CD4-positive, alpha-beta T cell (primary cell): ENCODE measurements around the gene NUBPL. TPM values are rescaled to one million over a fixed set of nuclear protein-coding genes. Genes with fewer than 3 reads are reported as not detected.
"Not testable (repeated sequence)": the region's sequence is repeated elsewhere in the genome, so short reads cannot be mapped to it uniquely, and the experiment has no call there.

Experiments used
- ATAC-seq: fragments of 200-7000 bp; cut with Tn5 transposase; one replicate; pipeline ENCODE4 v1.10.0; 2022; ENCODE audit warnings: mild to moderate bottlenecking; ENCODE audit not compliant: poor library complexity
- CTCF ChIA-PET: fragments of 350-600 bp; sonication (Branson Sonifier 250); formaldehyde crosslinking; loops from one replicate; lab custom pipeline; 2021; ENCODE audit warnings: antibody characterized with exemption, inconsistent platforms; lab: Charles Lee
- POLR2A ChIA-PET: fragments of 350-600 bp; sonication (Branson Sonifier 250); formaldehyde crosslinking; loops from one replicate; lab custom pipeline; 2021; ENCODE audit warnings: antibody characterized with exemption, inconsistent platforms; lab: Charles Lee
- DNase-seq, 14 experiments: peaks; one replicate each; pipeline ENCODE4 v3.0.0-alpha.2; 2013 to 2020; ENCODE audit warnings: mixed read lengths in 2 of 14
- H3K27ac ChIP-seq, 2 donors: one replicate each; pipeline versions ENCODE4 v1.5.1 to v1.7.0; 2013; ENCODE audit warnings: low read length in 2 of 2, low read depth in 1 of 2, mild to moderate bottlenecking in 1 of 2
- H3K27me3 ChIP-seq, 2 experiments: 1 replicate in 1 of 2; 2 replicates in 1 of 2; pipeline versions ENCODE4 v1.6.1 to v1.7.0; 2013; ENCODE audit warnings: low read length in 2 of 2, control low read depth in 1 of 2, mild to moderate bottlenecking in 1 of 2, moderate library complexity in 1 of 2; ENCODE audit not compliant: insufficient read depth in 2 of 2, control insufficient read depth in 1 of 2
- H3K36me3 ChIP-seq: one replicate; pipeline ENCODE4 v1.6.1; 2013; ENCODE audit warnings: low read length, control low read depth; ENCODE audit not compliant: insufficient read depth
- H3K4me1 ChIP-seq: one replicate; pipeline ENCODE4 v1.6.1; 2013; ENCODE audit warnings: low read length, control low read depth; ENCODE audit not compliant: insufficient read depth
- H3K4me3 ChIP-seq: one replicate; pipeline ENCODE4 v1.5.1; 2013; ENCODE audit warnings: mild to moderate bottlenecking, low read length, moderate library complexity
- H3K9me3 ChIP-seq, 2 experiments: 1 replicate in 1 of 2; 2 replicates in 1 of 2; pipeline versions ENCODE4 v1.6.1 to v1.7.0; 2013; ENCODE audit warnings: low read length in 2 of 2, mild to moderate bottlenecking in 2 of 2, control low read depth in 1 of 2, moderate library complexity in 1 of 2; ENCODE audit not compliant: control insufficient read depth in 1 of 2, insufficient read depth in 1 of 2
- H3K27ac Mint-ChIP-seq: one replicate; pipeline ENCODE4 v1.8.0; 2020; ENCODE audit warnings: mixed read lengths
- H3K27me3 Mint-ChIP-seq: one replicate; pipeline ENCODE4 v1.8.0; 2021; ENCODE audit warnings: mixed read lengths
- H3K36me3 Mint-ChIP-seq: one replicate; pipeline ENCODE4 v1.8.0; 2021; ENCODE audit warnings: low read depth, mixed read lengths
- H3K4me1 Mint-ChIP-seq: one replicate; pipeline ENCODE4 v1.8.0; 2021; ENCODE audit warnings: low read depth, mixed read lengths
- H3K4me3 Mint-ChIP-seq: one replicate; pipeline ENCODE4 v1.8.0; 2020; ENCODE audit warnings: mild to moderate bottlenecking, mixed read lengths
- H3K9me3 Mint-ChIP-seq: one replicate; pipeline ENCODE4 v1.8.0; 2020; ENCODE audit warnings: mixed read lengths
- CTCF ChIP-seq: fragments of 200-600 bp; IDR thresholded peaks from one replicate; pipeline ENCODE4 v1.8.0; 2022; ENCODE audit warnings: antibody characterized with exemption, mild to moderate bottlenecking
- intact Hi-C, 2 experiments: fragments of 100-400 bp; cut with DNase I in 1 of 2; cut with micrococcal nuclease in 1 of 2; formaldehyde crosslinking; loops; one replicate each; pipeline versions ENCODE4 v1.15.1 to v1.9.0; 2023 to 2025; cut with DNase I, micrococcal nuclease
- total RNA-seq, 174 experiments: library from RNA in 2 of 174; stranded (reverse) in 2 of 174; gene quantifications; one replicate each; pipeline ENCODE4 v1.2.3 and lab custom pipeline; 2021 to 2026

The NUBPL gene
- total RNA-seq, 2 experiments from 2014 or later, result 7.2 to 8.2 TPM

DNA sequence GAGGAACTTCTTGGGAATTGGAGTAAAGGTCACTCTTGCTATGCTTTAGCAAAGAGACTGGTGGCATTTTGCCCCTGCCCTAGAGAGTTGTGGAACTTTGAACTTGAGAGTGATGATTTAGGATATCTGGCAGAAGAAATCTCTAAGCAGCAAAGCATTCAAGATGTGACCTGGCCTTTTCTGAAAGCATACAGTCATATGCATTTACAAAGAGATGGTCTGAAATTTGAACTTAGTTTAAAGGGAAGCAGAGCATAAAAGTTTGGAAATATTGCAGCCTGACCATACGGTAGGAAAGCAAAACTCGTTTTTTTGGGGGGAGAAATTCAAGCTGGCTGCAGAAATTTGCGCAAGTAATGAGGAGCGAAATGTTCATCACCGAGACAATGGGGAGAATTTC lies 60.9 kb downstream of the NUBPL start:
- Histone ChIP-seq H3K9me3 (peaks cover 8 to 21% of the 10 kb centered on the region in 2 experiments), H3K27ac (no peak overlapping the region), H3K27me3 (no peaks in the 10 kb centered on the region), H3K36me3 (peaks cover 3% of the 10 kb centered on the region), H3K4me3 (no peak overlapping the region), H3K4me1 (no peaks in the 10 kb centered on the region)
- intact Hi-C loops, result no loop called here
- H3K27ac Mint-ChIP-seq, result no peak overlapping the region
- ChIA-PET POLR2A (no interaction called here), CTCF (no interaction called here)
- peaks cover 30% of the 10 kb centered on the region for H3K9me3 Mint-ChIP-seq
- peaks cover 93% of the 10 kb centered on the region for H3K36me3 Mint-ChIP-seq
- H3K4me3 Mint-ChIP-seq, result no peak overlapping the region
- H3K4me1 Mint-ChIP-seq, result peaks cover 4% of the 10 kb centered on the region
- TF ChIP-seq CTCF, result no peak
- DNase-seq (no peak), ATAC-seq (no peak)
- H3K27me3 Mint-ChIP-seq, result no peaks in the 10 kb centered on the region

GRCh38 chr14:31652900-31653299 lies 91.7 kb downstream of the NUBPL start:
- H3K27me3 Mint-ChIP-seq, ATAC-seq, H3K4me3 Mint-ChIP-seq, H3K36me3 ChIP-seq, DNase-seq, H3K27ac ChIP-seq, intact Hi-C loops, H3K4me1 ChIP-seq, H3K4me3 ChIP-seq, H3K4me1 Mint-ChIP-seq, H3K27me3 ChIP-seq, H3K27ac Mint-ChIP-seq, POLR2A ChIA-PET: not testable (repeated sequence)
- CTCF ChIA-PET, result interaction anchor here (0.8 kb wide), 1 partner anchor 189 kb away, joined by 3 read pairs; no protein-coding TSS in a partner anchor
- peaks cover 16 to 24% of the 10 kb centered on the region in 2 experiments for H3K9me3 ChIP-seq
- Mint-ChIP-seq H3K9me3 (peaks cover 21% of the 10 kb centered on the region), H3K36me3 (peaks cover 74% of the 10 kb centered on the region)

GRCh38 chr14:31657917-31658316 lies 96.7 kb downstream of the NUBPL start:
- no peak for DNase-seq
- Mint-ChIP-seq H3K27ac (no peak overlapping the region), H3K36me3 (peaks cover 81% of the 10 kb centered on the region), H3K9me3 (peaks cover 18% of the 10 kb centered on the region), H3K4me3 (no peak overlapping the region), H3K4me1 (peaks cover 13% of the 10 kb centered on the region), H3K27me3 (no peaks in the 10 kb centered on the region)
- H3K27me3 ChIP-seq, result no peaks in the 10 kb centered on the region
- TF ChIP-seq CTCF, result no peak
- POLR2A ChIA-PET, result no interaction called here
- H3K27ac ChIP-seq, result no peak overlapping the region
- H3K4me3 ChIP-seq, result no peak overlapping the region
- H3K4me1 ChIP-seq, result no peaks in the 10 kb centered on the region
- CTCF ChIA-PET, result no interaction called here
- intact Hi-C loops, result no loop called here
- peaks cover 4 to 10% of the 10 kb centered on the region in 2 experiments for H3K9me3 ChIP-seq
- ATAC-seq, result no peak
- no peaks in the 10 kb centered on the region for H3K36me3 ChIP-seq

- ATAC-seq, result no peak
- Histone ChIP-seq H3K27ac (no peak overlapping the region), H3K27me3 (no peaks in the 10 kb centered on the region), H3K4me3 (no peak overlapping the region), H3K4me1 (no peaks in the 10 kb centered on the region), H3K9me3 (peaks cover 0 to 9% of the 10 kb centered on the region in 2 experiments), H3K36me3 (no peaks in the 10 kb centered on the region)
- ChIA-PET CTCF (no interaction called here), POLR2A (interaction anchor here (1.0 kb wide), 1 partner anchor 585 kb away, joined by 3 read pairs; no protein-coding TSS in a partner anchor)
- Mint-ChIP-seq H3K9me3 (peaks cover 13% of the 10 kb centered on the region), H3K4me3 (no peak overlapping the region), H3K36me3 (peaks cover 83% of the 10 kb centered on the region), H3K4me1 (peaks cover 13% of the 10 kb centered on the region), H3K27ac (no peak overlapping the region), H3K27me3 (no peaks in the 10 kb centered on the region)
- TF ChIP-seq CTCF, result no peak
- DNase-seq, result no peak
- intact Hi-C loops, result no loop called here
Observed at GRCh38 chr14:31659278-31659677, 98.1 kb downstream of the NUBPL start.
